K562 (cell line): ENCODE measurements around the gene ADAT3.

ENCODE experiments used
- CAMTA2 ChIP-seq: fragments of 250-450 bp; sonication (Bioruptor Pico); conservative IDR thresholded peaks from 2 replicates; pipeline ENCODE4 v1.5.1; 2022
- EZH2 ChIP-seq: IDR thresholded peaks from 2 replicates; pipeline ENCODE4 v1.6.1; 2012; ENCODE audit warnings: low read depth, mild to moderate bottlenecking, inconsistent platforms, low read length, borderline replicate concordance
- PHF21A ChIP-seq: fragments of 450-650 bp; IDR thresholded peaks from 2 replicates; pipeline ENCODE4 v1.6.1; 2017; ENCODE audit warnings: low read depth, borderline replicate concordance
- POLR2A ChIP-seq: fragments of 450-650 bp; conservative IDR thresholded peaks from 2 replicates; pipeline ENCODE4 v1.6.1; 2016
- ZC3H4 ChIP-seq: sonication (generic); formaldehyde crosslinking; IDR thresholded peaks from 2 replicates; pipeline ENCODE4 v1.9.0; 2021; ENCODE audit warnings: missing genetic modification reagents, borderline replicate concordance
- ZFX ChIP-seq: sonication (generic); formaldehyde crosslinking; IDR thresholded peaks from 2 replicates; pipeline ENCODE4 v1.8.0; 2022; ENCODE audit warnings: mild to moderate bottlenecking, missing genetic modification reagents, moderate library complexity
- ZNF354B ChIP-seq: fragments of 250-450 bp; sonication (Bioruptor Pico); IDR thresholded peaks from 2 replicates; pipeline ENCODE4 v1.4.0; 2020
- TF ChIP-seq, protein P1 (sequence below), 2 experiments: IDR thresholded peaks; 2 replicates each; pipeline ENCODE4 v1.6.1; 2011; ENCODE audit warnings: borderline replicate concordance in 1 of 2, control low read depth in 1 of 2, low read depth in 1 of 2, low read length in 1 of 2, mild to moderate bottlenecking in 1 of 2, mixed read lengths in 1 of 2, moderate library complexity in 1 of 2; ENCODE audit not compliant: insufficient read depth in 1 of 2, insufficient read length in 1 of 2, poor library complexity in 1 of 2, severe bottlenecking in 1 of 2; ENCODE audit errors: extremely low read depth in 1 of 2
- TF ChIP-seq, protein P2 (sequence below): fragments of 250-450 bp; sonication (Bioruptor Pico); IDR thresholded peaks from 2 replicates; pipeline ENCODE4 v1.5.0; 2022; ENCODE audit warnings: mild to moderate bottlenecking
- TF ChIP-seq, protein P3 (sequence below): sonication (generic); formaldehyde crosslinking; IDR thresholded peaks from 2 replicates; pipeline ENCODE4 v1.4.0; 2020; ENCODE audit warnings: mild to moderate bottlenecking, missing genetic modification reagents
- TF ChIP-seq, protein P4 (sequence below): fragments of 450-650 bp; formaldehyde crosslinking; IDR thresholded peaks from 2 replicates; pipeline ENCODE4 v1.4.0; 2022; ENCODE audit warnings: missing genetic modification characterization
- TF ChIP-seq, protein P5 (sequence below): sonication (generic); formaldehyde crosslinking; IDR thresholded peaks from 2 replicates; pipeline ENCODE4 v1.8.0; 2023; ENCODE audit warnings: missing genetic modification reagents, mild to moderate bottlenecking, borderline replicate concordance

DNA sequence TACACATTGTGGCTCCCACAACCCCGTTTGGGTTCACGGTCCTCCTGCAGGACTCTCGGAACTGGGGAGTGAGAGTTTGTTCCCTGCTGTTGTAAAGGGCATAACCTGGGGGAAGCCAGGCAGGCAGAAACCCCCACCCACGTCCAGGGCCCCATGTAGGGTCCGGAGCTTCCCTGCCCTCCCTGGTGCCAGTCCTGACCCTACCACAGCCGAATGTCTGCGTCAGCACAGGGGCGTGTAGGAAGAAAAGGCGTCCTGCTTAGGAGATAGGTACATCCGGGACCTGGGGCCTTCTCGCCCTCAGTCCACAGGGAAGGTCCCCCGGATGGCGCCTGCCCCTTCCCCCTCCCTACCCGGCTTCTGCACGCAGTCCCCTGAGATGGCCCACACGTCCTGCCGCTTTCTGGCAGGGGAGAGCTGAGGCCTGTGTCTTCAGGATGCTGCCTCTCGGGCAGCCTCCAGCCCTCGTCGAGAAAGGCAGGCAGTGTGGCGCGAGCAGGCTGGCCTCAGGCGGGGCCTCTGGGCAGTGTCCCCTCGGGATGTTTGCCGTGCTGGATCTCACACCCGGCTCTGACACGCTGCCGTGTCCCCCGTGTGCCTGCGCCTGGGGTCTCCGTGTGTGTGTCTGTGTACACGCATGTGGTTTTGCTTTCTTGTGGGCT is 54.9 kb downstream of the ADAT3 start:
- TF ChIP-seq, protein P1, sequence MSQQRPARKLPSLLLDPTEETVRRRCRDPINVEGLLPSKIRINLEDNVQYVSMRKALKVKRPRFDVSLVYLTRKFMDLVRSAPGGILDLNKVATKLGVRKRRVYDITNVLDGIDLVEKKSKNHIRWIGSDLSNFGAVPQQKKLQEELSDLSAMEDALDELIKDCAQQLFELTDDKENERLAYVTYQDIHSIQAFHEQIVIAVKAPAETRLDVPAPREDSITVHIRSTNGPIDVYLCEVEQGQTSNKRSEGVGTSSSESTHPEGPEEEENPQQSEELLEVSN (IDR thresholded peaks at IDR 0.05; ENCODE audit: borderline replicate concordance in 1 of 2, extremely low read depth in 1 of 2, insufficient read depth in 1 of 2, insufficient read length in 1 of 2, low read depth in 1 of 2, low read length in 1 of 2, poor library complexity in 1 of 2, severe bottlenecking in 1 of 2) = no peak
- TF ChIP-seq, protein P2, sequence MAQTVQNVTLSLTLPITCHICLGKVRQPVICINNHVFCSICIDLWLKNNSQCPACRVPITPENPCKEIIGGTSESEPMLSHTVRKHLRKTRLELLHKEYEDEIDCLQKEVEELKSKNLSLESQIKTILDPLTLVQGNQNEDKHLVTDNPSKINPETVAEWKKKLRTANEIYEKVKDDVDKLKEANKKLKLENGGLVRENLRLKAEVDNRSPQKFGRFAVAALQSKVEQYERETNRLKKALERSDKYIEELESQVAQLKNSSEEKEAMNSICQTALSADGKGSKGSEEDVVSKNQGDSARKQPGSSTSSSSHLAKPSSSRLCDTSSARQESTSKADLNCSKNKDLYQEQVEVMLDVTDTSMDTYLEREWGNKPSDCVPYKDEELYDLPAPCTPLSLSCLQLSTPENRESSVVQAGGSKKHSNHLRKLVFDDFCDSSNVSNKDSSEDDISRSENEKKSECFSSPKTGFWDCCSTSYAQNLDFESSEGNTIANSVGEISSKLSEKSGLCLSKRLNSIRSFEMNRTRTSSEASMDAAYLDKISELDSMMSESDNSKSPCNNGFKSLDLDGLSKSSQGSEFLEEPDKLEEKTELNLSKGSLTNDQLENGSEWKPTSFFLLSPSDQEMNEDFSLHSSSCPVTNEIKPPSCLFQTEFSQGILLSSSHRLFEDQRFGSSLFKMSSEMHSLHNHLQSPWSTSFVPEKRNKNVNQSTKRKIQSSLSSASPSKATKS (CRISPR knock-in tag) = no peak
- TF ChIP-seq, protein P3, sequence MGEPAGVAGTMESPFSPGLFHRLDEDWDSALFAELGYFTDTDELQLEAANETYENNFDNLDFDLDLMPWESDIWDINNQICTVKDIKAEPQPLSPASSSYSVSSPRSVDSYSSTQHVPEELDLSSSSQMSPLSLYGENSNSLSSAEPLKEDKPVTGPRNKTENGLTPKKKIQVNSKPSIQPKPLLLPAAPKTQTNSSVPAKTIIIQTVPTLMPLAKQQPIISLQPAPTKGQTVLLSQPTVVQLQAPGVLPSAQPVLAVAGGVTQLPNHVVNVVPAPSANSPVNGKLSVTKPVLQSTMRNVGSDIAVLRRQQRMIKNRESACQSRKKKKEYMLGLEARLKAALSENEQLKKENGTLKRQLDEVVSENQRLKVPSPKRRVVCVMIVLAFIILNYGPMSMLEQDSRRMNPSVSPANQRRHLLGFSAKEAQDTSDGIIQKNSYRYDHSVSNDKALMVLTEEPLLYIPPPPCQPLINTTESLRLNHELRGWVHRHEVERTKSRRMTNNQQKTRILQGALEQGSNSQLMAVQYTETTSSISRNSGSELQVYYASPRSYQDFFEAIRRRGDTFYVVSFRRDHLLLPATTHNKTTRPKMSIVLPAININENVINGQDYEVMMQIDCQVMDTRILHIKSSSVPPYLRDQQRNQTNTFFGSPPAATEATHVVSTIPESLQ = no peak
- TF ChIP-seq, protein P4, sequence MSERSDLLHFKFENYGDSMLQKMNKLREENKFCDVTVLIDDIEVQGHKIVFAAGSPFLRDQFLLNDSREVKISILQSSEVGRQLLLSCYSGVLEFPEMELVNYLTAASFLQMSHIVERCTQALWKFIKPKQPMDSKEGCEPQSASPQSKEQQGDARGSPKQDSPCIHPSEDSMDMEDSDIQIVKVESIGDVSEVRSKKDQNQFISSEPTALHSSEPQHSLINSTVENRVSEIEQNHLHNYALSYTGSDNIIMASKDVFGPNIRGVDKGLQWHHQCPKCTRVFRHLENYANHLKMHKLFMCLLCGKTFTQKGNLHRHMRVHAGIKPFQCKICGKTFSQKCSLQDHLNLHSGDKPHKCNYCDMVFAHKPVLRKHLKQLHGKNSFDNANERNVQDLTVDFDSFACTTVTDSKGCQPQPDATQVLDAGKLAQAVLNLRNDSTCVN (CRISPR knock-in tag) = no peak
- TF ChIP-seq POLR2A (no peak), ZFX (no peak), ZNF354B (CRISPR knock-in tag) (no peak), CAMTA2 (CRISPR knock-in tag) (no peak), PHF21A (no peak), ZC3H4 (CRISPR knock-in tag) (no peak), EZH2 (no peak)
- TF ChIP-seq, protein P5, sequence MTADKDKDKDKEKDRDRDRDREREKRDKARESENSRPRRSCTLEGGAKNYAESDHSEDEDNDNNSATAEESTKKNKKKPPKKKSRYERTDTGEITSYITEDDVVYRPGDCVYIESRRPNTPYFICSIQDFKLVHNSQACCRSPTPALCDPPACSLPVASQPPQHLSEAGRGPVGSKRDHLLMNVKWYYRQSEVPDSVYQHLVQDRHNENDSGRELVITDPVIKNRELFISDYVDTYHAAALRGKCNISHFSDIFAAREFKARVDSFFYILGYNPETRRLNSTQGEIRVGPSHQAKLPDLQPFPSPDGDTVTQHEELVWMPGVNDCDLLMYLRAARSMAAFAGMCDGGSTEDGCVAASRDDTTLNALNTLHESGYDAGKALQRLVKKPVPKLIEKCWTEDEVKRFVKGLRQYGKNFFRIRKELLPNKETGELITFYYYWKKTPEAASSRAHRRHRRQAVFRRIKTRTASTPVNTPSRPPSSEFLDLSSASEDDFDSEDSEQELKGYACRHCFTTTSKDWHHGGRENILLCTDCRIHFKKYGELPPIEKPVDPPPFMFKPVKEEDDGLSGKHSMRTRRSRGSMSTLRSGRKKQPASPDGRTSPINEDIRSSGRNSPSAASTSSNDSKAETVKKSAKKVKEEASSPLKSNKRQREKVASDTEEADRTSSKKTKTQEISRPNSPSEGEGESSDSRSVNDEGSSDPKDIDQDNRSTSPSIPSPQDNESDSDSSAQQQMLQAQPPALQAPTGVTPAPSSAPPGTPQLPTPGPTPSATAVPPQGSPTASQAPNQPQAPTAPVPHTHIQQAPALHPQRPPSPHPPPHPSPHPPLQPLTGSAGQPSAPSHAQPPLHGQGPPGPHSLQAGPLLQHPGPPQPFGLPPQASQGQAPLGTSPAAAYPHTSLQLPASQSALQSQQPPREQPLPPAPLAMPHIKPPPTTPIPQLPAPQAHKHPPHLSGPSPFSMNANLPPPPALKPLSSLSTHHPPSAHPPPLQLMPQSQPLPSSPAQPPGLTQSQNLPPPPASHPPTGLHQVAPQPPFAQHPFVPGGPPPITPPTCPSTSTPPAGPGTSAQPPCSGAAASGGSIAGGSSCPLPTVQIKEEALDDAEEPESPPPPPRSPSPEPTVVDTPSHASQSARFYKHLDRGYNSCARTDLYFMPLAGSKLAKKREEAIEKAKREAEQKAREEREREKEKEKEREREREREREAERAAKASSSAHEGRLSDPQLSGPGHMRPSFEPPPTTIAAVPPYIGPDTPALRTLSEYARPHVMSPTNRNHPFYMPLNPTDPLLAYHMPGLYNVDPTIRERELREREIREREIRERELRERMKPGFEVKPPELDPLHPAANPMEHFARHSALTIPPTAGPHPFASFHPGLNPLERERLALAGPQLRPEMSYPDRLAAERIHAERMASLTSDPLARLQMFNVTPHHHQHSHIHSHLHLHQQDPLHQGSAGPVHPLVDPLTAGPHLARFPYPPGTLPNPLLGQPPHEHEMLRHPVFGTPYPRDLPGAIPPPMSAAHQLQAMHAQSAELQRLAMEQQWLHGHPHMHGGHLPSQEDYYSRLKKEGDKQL = no peak
